HEK293T (cell line): ENCODE data around the gene MELK.

Source experiments
- ARNT ChIP-seq: fragments of 450-650 bp; IDR thresholded peaks from 2 replicates; pipeline ENCODE4 v1.6.1; 2017; ENCODE audit warnings: mild to moderate bottlenecking
- BHLHE40 ChIP-seq: fragments of 450-650 bp; IDR thresholded peaks from 2 replicates; pipeline ENCODE4 v1.6.1; 2016; ENCODE audit warnings: mild to moderate bottlenecking, moderate library complexity, borderline replicate concordance
- FOXM1 ChIP-seq: fragments of 450-650 bp; IDR thresholded peaks from 2 replicates; pipeline ENCODE4 v1.6.1; 2017; ENCODE audit warnings: mild to moderate bottlenecking, borderline replicate concordance
- HDGF ChIP-seq: fragments of 450-650 bp; IDR thresholded peaks from 2 replicates; pipeline ENCODE4 v1.6.1; 2017; ENCODE audit warnings: antibody characterized with exemption, borderline replicate concordance
- NFRKB ChIP-seq: fragments of 450-650 bp; IDR thresholded peaks from 2 replicates; pipeline ENCODE4 v1.6.1; 2016; ENCODE audit warnings: mild to moderate bottlenecking, moderate library complexity
- SP1 ChIP-seq: fragments of 450-650 bp; IDR thresholded peaks from 2 replicates; pipeline ENCODE4 v1.6.1; 2017
- SUZ12 ChIP-seq: fragments of 450-650 bp; IDR thresholded peaks from 2 replicates; pipeline ENCODE4 v1.6.1; 2016; ENCODE audit warnings: mild to moderate bottlenecking
- TF ChIP-seq, protein P1 (sequence below): fragments of 450-650 bp; IDR thresholded peaks from 2 replicates; pipeline ENCODE4 v1.6.1; 2016

- TF ChIP-seq ARNT = no peak
- TF ChIP-seq BHLHE40 = no peak
- TF ChIP-seq SP1 = no peak
- no peak for TF ChIP-seq SUZ12
- no peak for TF ChIP-seq FOXM1
- no peak for TF ChIP-seq HDGF
- TF ChIP-seq, protein P1, sequence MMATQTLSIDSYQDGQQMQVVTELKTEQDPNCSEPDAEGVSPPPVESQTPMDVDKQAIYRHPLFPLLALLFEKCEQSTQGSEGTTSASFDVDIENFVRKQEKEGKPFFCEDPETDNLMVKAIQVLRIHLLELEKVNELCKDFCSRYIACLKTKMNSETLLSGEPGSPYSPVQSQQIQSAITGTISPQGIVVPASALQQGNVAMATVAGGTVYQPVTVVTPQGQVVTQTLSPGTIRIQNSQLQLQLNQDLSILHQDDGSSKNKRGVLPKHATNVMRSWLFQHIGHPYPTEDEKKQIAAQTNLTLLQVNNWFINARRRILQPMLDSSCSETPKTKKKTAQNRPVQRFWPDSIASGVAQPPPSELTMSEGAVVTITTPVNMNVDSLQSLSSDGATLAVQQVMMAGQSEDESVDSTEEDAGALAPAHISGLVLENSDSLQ = no peak
- no peak for TF ChIP-seq NFRKB
Observed at GRCh38 chr9:36609306-36609705, 36.6 kb downstream of the MELK start.
